AG04449 (cell line): ENCODE results near the gene AIFM3.

Experiments
- CTCF ChIA-PET: fragments of 350-600 bp; formaldehyde crosslinking; extraction: SDS; loops from one replicate; lab custom pipeline; 2021; ENCODE audit warnings: antibody characterized with exemption; lab: Yijun Ruan, JAX
- POLR2A ChIA-PET: fragments of 400-600, 350-600 bp; formaldehyde crosslinking; extraction: SDS; loops from one replicate; lab custom pipeline; 2020; ENCODE audit warnings: antibody characterized with exemption, inconsistent platforms; lab: Yijun Ruan, JAX
- DNase-seq: peaks from one replicate; pipeline ENCODE4 v3.0.0-alpha.2; 2010; ENCODE audit warnings: low read depth, low spot score
- H3K4me3 ChIP-seq: 2 replicates; pipeline ENCODE4 v1.5.1; 2011; ENCODE audit warnings: low read depth, mild to moderate bottlenecking, control low read depth, low read length
- TF ChIP-seq, protein P1 (sequence below): IDR thresholded peaks from one replicate; pipeline ENCODE4 v1.5.1; 2011; ENCODE audit warnings: mild to moderate bottlenecking, moderate library complexity, low read length, control low read depth, inconsistent platforms; ENCODE audit not compliant: insufficient read depth; ENCODE audit errors: missing control alignments

AIFM3 gene

GRCh38 chr22:20986365-20986764 lies 19.3 kb downstream of the AIFM3 start:
- DNase-seq: no peak
- TF ChIP-seq, protein P1, sequence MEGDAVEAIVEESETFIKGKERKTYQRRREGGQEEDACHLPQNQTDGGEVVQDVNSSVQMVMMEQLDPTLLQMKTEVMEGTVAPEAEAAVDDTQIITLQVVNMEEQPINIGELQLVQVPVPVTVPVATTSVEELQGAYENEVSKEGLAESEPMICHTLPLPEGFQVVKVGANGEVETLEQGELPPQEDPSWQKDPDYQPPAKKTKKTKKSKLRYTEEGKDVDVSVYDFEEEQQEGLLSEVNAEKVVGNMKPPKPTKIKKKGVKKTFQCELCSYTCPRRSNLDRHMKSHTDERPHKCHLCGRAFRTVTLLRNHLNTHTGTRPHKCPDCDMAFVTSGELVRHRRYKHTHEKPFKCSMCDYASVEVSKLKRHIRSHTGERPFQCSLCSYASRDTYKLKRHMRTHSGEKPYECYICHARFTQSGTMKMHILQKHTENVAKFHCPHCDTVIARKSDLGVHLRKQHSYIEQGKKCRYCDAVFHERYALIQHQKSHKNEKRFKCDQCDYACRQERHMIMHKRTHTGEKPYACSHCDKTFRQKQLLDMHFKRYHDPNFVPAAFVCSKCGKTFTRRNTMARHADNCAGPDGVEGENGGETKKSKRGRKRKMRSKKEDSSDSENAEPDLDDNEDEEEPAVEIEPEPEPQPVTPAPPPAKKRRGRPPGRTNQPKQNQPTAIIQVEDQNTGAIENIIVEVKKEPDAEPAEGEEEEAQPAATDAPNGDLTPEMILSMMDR: no peak
- ChIA-PET CTCF (interaction anchor here (1.4 kb wide), 1 partner anchor 101 kb away, joined by 5 read pairs; no protein-coding TSS in a partner anchor), POLR2A (no interaction called here)
- no peak overlapping the region for H3K4me3 ChIP-seq

- ChIA-PET POLR2A (no interaction called here), CTCF (no interaction called here)
- no peak overlapping the region for H3K4me3 ChIP-seq
- TF ChIP-seq, protein P1: no peak
- no peak for DNase-seq
These were observed 20.3 kb downstream of the AIFM3 start for GRCh38 chr22:20987375-20987774.

DNA sequence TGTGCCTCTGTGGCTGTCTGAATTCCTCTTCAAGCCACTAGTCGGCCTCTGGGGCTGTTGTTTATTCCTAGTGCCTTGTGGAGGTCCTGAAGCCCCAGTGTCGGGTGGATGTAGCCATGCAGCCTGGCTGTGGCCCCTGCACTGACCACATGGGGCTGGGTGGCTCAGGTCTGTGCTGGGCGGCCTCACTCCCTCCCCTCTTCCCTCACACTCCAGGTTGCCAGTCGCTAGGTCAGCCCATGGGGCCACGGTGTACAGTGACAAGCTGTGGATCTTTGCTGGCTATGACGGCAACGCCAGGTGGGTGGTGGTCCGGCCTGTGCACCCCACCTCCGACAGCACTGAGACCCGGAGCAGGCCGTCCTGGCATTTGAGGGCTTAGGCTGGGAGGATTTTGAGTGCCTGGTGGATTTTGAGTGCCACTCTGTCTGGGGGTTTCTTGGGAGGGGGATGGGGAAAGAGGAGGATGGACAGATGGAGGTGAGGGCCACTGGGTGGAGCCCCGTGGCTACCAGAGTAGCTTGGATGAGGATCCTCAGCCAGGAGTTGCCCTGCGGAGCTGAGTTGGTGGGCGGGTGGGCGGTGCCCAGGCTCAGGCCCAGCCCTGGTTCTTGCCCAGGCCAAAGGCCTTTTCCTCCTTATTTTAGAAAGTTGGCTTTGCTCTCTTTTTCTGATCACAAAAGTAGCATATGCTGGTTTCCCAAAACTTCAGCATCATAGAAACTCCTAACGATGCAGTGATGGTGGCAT lies 21.7 kb downstream of the AIFM3 start:
- CTCF ChIA-PET: interaction anchor here (2.3 kb wide), 1 partner anchor 12 kb away, joined by 10 read pairs; no protein-coding TSS in a partner anchor
- no peak overlapping the region for H3K4me3 ChIP-seq
- TF ChIP-seq, protein P1: no peak
- POLR2A ChIA-PET: no interaction called here
- DNase-seq: no peak

GRCh38 chr22:20989323-20990138 lies 22.5 kb downstream of the AIFM3 start:
- CTCF ChIA-PET: interaction anchor here (1.2 to 2.3 kb wide), 4 partner anchors 8 to 652 kb away, joined by 3 to 11 read pairs (median 6); partner anchors contain the start of gene LZTR1
- TF ChIP-seq, protein P1: no peak
- DNase-seq: no peak
- no peak overlapping the region for H3K4me3 ChIP-seq
- POLR2A ChIA-PET: interaction anchor here (2.1 kb wide), 1 partner anchor 10 kb away, joined by 6 read pairs; no protein-coding TSS in a partner anchor

GRCh38 chr22:20990184-20991180 lies 23.4 kb downstream of the AIFM3 start:
- ChIA-PET CTCF (interaction anchor here (1.1 to 2.3 kb wide), 5 partner anchors 8 to 651 kb away, joined by 3 to 11 read pairs (median 3); partner anchors contain the start of gene LZTR1), POLR2A (interaction anchor here (1.4 to 2.1 kb wide), 2 partner anchors 8 to 9 kb away, joined by 6 read pairs; partner anchors contain the start of gene LZTR1)
- DNase-seq: no peak
- TF ChIP-seq, protein P1: no peak
- no peak overlapping the region for H3K4me3 ChIP-seq
